ENCODE results near the gene COL6A3.
"Not testable (repeated sequence)": the region's sequence is repeated elsewhere in the genome, so short reads cannot be mapped to it uniquely, and the experiment has no call there.

Gene COL6A3

DNA sequence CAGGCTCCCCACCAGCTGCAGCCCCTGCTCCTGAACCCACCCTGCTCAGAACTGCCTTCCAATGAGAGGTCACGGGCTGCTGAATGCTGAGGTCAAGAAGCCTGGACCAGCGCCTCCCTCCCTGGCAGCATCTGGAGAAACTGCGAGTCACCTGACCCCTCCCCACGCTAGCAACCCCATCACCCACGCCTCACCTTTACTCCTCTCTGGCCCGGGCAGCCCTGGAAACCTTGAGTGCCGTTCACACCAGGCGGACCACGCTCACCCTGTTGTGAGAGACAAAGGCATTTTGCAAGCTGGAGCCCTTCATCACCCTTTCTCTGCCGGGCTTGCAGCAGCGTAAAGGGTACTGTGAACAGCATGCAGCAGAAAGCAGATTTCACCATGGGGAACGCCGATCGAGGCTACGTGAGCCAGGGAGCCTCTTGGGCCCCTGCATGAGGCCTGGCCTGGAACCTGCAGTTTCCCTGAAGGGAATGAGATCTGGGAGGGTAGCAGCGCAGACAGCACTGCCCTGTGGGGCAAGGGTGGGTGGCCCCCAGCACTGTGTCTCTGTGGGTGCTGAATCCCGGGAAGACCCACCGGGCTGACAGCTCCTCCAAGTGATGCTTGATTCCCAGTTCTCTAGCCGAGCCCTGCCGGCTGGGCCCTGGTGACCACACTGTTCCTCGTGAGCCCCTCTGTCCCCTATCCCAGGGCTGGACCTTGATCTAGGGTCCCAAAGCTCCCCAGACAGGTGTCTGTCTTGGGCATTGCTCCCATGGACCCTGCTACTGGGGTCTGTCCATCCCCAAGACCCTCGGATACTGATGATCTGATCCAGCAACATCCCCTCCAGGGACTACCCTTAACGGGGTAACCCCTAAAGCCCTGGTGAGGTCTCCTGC is 53.8 kb downstream of the COL6A3 start:
- no peak for TF ChIP-seq ZNF274 (IDR thresholded peaks at IDR 0.05; ENCODE audit: low read depth, low read length)
- no peak overlapping the region for H3K4me3 ChIP-seq (ENCODE audit: low read length)

DNA sequence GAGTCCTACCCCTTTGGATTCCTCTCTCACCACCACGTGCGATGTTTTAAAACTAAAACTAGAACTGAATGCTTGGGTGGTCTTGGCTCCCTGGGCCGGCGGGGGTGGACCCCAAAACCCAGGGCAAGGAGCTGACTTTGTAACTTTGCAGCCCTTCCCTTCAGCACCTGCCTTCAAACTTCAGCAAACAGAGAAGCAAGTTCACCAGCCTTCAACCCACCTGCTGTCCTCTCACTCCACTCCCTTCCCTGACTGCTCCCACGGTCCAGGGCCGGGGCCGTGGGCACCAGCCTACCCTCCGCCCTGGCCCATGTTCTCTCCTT is 54.5 kb downstream of the COL6A3 start:
- no peak overlapping the region for H3K4me3 ChIP-seq (ENCODE audit: low read length)
- TF ChIP-seq ZNF274 (IDR thresholded peaks at IDR 0.05; ENCODE audit: low read depth, low read length): no peak

GRCh38 chr2:237358721-237359517 is 55.0 kb downstream of the COL6A3 start:
- TF ChIP-seq ZNF274 (IDR thresholded peaks at IDR 0.05; ENCODE audit: low read depth, low read length): no peak
- H3K4me3 ChIP-seq (ENCODE audit: low read length): no peak overlapping the region

DNA sequence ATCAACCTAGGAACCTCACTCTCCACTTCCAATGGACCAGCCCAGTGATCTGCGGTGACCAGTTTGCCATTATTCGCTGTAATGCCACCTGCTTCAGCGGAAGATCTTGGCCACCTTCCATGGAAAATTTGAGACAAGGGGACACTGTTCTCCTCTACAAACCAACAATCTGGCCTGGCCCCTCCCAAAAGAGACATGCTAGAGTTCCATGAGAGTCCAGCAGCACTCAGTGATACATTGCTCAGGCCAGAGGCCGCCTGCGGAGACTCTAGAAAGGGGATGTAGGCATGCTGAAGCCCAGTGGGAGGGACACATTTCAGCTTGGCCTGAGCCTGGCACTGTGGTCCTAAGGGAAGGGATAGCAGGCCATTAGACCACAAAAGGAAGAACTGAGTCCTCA is 58.3 kb downstream of the COL6A3 start:
- no peak overlapping the region for H3K4me3 ChIP-seq (ENCODE audit: low read length)
- no peak for TF ChIP-seq ZNF274 (IDR thresholded peaks at IDR 0.05; ENCODE audit: low read depth, low read length)

DNA sequence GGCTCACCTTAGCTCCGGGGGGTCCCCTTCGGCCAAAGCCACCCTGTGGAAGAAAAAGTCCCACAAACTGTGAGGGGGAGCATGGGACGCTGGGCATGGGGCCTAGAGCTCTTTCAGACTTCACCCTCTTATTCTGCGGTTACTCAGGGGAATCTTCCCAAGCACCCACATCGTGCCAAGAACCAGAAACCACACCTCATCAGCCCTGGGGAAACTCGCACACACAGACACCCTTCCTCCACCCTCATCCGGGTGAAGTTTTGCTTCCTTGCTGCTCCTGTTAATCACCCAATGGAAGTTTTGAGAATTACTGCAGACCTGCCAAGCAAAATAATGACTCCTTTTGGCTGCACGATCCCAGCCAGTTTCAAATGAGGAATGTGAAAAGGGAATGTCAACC is 59.1 kb downstream of the COL6A3 start:
- no peak overlapping the region for H3K4me3 ChIP-seq (ENCODE audit: low read length)
- no peak for TF ChIP-seq ZNF274 (IDR thresholded peaks at IDR 0.05; ENCODE audit: low read depth, low read length)

DNA sequence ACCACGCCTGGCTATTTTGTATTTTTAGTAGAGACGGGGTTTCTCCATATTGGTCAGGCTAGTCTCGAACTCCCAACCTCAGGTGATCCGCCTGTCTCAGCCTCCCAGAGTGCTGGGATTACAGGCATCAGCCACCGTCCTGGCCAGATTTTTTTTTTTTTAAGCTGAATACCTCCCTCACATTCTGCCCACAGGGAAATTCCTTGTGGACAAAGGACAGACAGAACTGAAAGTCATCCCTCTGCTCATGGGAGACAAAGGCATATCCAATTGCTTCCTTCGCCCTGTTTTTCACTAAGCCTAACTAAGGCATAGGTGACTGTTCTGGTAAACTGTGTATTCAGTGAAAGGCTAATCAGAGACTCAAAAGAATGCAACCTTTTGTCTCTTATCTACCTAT is 59.8 kb downstream of the COL6A3 start:
- not testable (repeated sequence) for H3K4me3 ChIP-seq (ENCODE audit: low read length)

DNA sequence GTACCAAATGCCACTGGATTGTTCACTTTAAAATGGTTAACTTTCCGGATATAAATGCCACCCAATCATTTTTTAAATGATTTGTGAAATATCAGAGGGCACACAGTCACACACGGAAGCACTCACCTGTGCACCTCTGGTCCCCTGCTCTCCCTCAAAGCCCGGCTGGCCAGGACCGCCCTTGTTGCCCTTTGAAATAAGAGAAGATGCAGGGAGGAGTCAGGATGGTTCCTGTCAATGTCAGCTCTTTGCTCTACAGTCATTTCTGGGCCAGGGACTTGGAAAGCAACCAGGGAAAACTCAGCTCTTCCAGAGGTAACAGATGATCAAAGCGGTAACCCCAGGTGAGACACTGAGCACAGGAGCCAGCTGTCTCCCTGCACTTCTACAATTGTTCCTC is 60.7 kb downstream of the COL6A3 start:
- no peak for TF ChIP-seq ZNF274 (IDR thresholded peaks at IDR 0.05; ENCODE audit: low read depth, low read length)
- no peak overlapping the region for H3K4me3 ChIP-seq (ENCODE audit: low read length)

DNA sequence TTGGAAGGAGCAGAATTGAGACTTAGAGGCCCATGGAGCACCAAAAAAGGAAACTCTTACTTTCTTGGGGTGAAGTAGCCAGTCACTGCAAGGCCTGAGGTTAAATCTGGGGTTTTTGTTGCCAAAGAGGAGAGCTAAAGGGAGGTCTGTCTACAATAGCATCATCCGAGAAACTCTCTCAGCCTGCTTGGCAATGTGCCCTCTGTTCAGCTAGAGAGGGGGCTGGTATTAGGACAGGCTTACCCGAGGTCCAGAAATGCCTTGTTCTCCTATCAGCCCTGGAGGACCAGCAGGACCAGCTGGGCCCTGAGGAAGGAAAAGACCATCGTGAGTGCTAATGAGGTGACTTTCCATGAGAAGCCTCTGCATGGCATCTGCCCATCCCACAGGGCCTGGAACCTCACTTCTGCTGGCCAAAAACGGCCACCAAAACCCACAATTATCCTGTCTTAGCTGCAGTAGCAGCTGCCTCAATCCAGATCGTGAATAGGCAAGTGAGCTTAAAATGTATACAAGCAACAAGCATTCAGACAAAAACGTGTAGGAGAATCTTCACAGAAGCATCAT is 61.6 kb downstream of the COL6A3 start:
- no peak overlapping the region for H3K4me3 ChIP-seq (ENCODE audit: low read length)
- TF ChIP-seq ZNF274 (IDR thresholded peaks at IDR 0.05; ENCODE audit: low read depth, low read length): no peak

- no peak overlapping the region for H3K4me3 ChIP-seq (ENCODE audit: low read length)
- TF ChIP-seq ZNF274 (IDR thresholded peaks at IDR 0.05; ENCODE audit: low read depth, low read length): no peak
These were observed 62.2 kb downstream of the COL6A3 start for GRCh38 chr2:237351796-237352195.

GRCh38 chr2:237351046-237351445 is 62.9 kb downstream of the COL6A3 start:
- TF ChIP-seq ZNF274 (IDR thresholded peaks at IDR 0.05; ENCODE audit: low read depth, low read length): no peak
- no peak overlapping the region for H3K4me3 ChIP-seq (ENCODE audit: low read length)

DNA sequence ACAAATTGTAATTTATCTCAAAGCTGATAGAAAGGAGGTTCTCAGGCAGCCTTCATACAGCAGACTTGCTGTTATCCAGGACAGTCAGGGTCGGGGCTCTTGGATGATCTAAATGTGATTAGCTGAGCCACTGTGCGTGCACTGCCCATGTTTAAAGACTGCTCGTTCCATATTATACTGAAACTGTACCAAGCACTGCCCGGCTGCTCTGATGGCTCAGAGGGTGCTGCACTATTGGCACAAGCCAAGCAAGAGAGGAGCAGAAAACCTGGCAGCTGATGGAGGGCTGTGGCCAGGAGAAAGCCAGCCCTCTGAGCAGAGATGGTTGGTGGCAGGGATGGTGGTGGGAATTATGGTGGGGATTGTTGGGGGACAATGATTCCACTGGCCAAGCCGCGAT is 63.4 kb downstream of the COL6A3 start:
- TF ChIP-seq ZNF274 (IDR thresholded peaks at IDR 0.05; ENCODE audit: low read depth, low read length): no peak

GRCh38 chr2:237350070-237350469 is 63.9 kb downstream of the COL6A3 start:
- H3K4me3 ChIP-seq (ENCODE audit: low read length): no peak overlapping the region
- TF ChIP-seq ZNF274 (IDR thresholded peaks at IDR 0.05; ENCODE audit: low read depth, low read length): no peak

More for the DNA sequence above, 63.4 kb downstream of the COL6A3 start:
- H3K4me3 ChIP-seq (ENCODE audit: low read length): no peak overlapping the region

DNA sequence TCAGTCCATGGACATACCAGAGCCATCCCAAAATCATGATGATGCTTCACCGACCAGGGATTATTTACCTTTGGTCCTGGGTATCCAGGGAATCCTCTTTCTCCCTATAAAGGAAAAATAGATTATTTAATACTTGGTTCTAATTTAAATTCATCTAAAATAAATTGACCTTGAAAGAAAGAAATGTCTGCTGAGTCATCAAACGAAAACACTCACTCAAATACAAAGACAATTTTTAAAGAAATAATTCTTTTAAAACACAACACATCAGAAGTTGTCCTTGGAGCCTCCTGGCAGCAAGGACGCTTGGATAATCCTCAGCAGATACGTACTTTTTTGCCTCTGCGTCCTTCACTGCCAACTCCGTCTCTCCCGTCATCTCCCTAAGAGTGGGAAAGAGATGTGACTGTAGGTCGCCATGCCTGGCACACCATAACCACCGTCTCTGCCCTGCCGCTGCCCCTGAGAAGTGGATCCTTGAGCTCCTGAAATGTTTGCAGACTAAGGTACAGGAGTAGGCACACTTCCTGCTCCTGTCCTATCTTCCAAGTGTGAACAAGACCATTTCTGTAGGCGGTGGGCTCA is 65.6 kb downstream of the COL6A3 start:
- TF ChIP-seq ZNF274 (IDR thresholded peaks at IDR 0.05; ENCODE audit: low read depth, low read length): no peak
- H3K4me3 ChIP-seq (ENCODE audit: low read length): no peak overlapping the region

DNA sequence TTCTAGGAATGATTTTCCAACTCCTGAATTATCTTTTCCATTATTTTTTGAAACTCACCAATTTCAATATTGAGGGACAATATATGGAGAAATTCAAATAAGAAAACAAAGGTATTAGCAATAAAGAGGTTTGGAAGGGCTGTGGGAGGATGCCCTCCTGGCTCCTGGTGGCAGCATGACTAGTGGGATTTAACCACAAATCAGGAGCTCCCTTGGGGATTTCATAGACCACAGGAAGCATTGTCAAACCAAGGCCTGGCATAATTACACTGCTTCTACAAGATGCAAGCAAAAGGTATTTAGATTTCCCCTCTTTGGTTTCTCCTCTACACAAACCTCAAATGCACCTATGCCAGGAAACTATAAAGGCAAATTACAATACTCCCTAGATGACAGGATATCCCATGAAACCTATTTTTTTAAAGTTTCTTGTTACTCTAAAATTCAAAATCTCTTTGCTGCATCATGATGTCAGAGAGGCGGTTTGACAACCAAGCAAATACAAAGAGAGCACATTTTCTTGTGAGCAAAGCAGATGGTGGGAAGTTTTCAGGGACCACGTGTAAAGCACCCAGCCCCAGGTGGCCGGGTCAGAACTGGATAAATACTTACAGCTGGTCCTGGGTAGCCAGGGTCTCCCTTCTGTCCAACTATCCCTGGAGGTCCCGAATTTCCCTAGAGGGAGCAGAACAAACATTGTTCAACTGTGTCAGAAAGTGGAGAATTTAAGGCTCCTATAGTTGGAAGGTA is 67.9 kb downstream of the COL6A3 start:
- no peak for TF ChIP-seq ZNF274 (IDR thresholded peaks at IDR 0.05; ENCODE audit: low read depth, low read length)
- no peak overlapping the region for H3K4me3 ChIP-seq (ENCODE audit: low read length)
